GM12878 (cell line): ENCODE measurements around the gene CLDN7. TPM values are rescaled to one million over a fixed set of nuclear protein-coding genes. Genes with fewer than 3 reads are reported as not detected.

Source experiments
- ATAC-seq: fragments of 200-7000 bp; cut with Tn5 transposase; 3 replicates; pipeline ENCODE4 v1.9.1; 2020; ENCODE audit warnings: mild to moderate bottlenecking, moderate library complexity
- BruUV-seq: library from RNA; stranded (reverse); fragments of 400-500 nt; replicated peaks from 2 replicates; lab custom pipeline; 2021; lab: Mats Ljungman, UMichigan
- CTCF ChIA-PET: fragments of 300-600 bp; sonication (Branson Sonifier 250); formaldehyde crosslinking; extraction: SDS; loops from one replicate; lab custom pipeline; 2021; ENCODE audit warnings: inconsistent platforms; lab: Yijun Ruan, JAX
- POLR2A ChIA-PET: fragments of 350-600 bp; formaldehyde crosslinking; extraction: SDS; loops from one replicate; lab custom pipeline; 2021; ENCODE audit warnings: inconsistent platforms; lab: Charles Lee
- RAD21 ChIA-PET: fragments of 300-600 bp; sonication (Branson Sonifier 250); formaldehyde crosslinking; loops from one replicate; lab custom pipeline; 2023; ENCODE audit warnings: antibody characterized with exemption; ENCODE audit not compliant: unreplicated experiment; lab: Charles Lee
- SMC1A ChIA-PET: fragments of 300-600 bp; sonication (Branson Sonifier 250); formaldehyde crosslinking; loops from one replicate; lab custom pipeline; 2023; ENCODE audit not compliant: unreplicated experiment, uncharacterized antibody; lab: Charles Lee
- DNase-seq: peaks from one replicate; pipeline ENCODE4 v3.0.0-alpha.2; 2011; ENCODE audit warnings: low read depth, low spot score
- FAIRE-seq: peaks from 3 replicates; lab custom pipeline; 2011; peaks lifted over from hg19 to GRCh38; lab: Jason Lieb, UNC
- H2AFZ ChIP-seq: 2 replicates; pipeline ENCODE4 v1.6.0; 2011; ENCODE audit warnings: low read depth, low read length, control low read depth; ENCODE audit not compliant: control insufficient read depth
- H3K27ac ChIP-seq: 2 replicates; pipeline ENCODE4 v1.5.1; 2011; ENCODE audit warnings: control low read depth; ENCODE audit not compliant: control insufficient read depth, insufficient read depth
- H3K27me3 ChIP-seq, 2 experiments: replicated peaks in 1 of 2; 2 replicates each; pipeline versions ENCODE4 v1.6.0 to v1.6.1; 2011; ENCODE audit warnings: low read length in 1 of 2; ENCODE audit not compliant: control insufficient read depth in 2 of 2, insufficient read depth in 2 of 2
- H3K36me3 ChIP-seq, 2 experiments: 2 replicates each; pipeline ENCODE4 v1.5.1; 2011; ENCODE audit warnings: low read length in 1 of 2; ENCODE audit not compliant: control insufficient read depth in 2 of 2, insufficient read depth in 2 of 2
- H3K4me1 ChIP-seq: 2 replicates; pipeline ENCODE4 v1.6.1; 2011; ENCODE audit warnings: mild to moderate bottlenecking, low read length, moderate library complexity, mixed read lengths; ENCODE audit not compliant: control insufficient read depth, insufficient read depth
- H3K4me2 ChIP-seq: 2 replicates; pipeline ENCODE4 v1.6.0; 2011; ENCODE audit warnings: control low read depth; ENCODE audit not compliant: control insufficient read depth, insufficient read depth
- H3K4me3 ChIP-seq: fragments of 200-600 bp; sonication (generic); 2 replicates; pipeline ENCODE4 v1.5.1; 2016
- H3K79me2 ChIP-seq: 2 replicates; pipeline ENCODE4 v1.6.0; 2011; ENCODE audit warnings: low read length; ENCODE audit not compliant: control insufficient read depth, insufficient read depth
- H3K9ac ChIP-seq: 2 replicates; pipeline ENCODE4 v1.8.0; 2011; ENCODE audit warnings: low read length, control low read depth, mixed read lengths; ENCODE audit not compliant: control insufficient read depth, insufficient read depth
- H3K9me3 ChIP-seq: replicated peaks from 3 replicates; pipeline ENCODE4 v1.5.1; 2011; ENCODE audit warnings: mild to moderate bottlenecking, low read length; ENCODE audit not compliant: control insufficient read depth, insufficient read depth
- H4K20me1 ChIP-seq: 2 replicates; pipeline ENCODE4 v1.6.0; 2011; ENCODE audit not compliant: control insufficient read depth, insufficient read depth
- FOXM1 ChIP-seq: IDR thresholded peaks from 2 replicates; pipeline ENCODE4 v1.6.1; 2012; ENCODE audit warnings: low read depth, mild to moderate bottlenecking, inconsistent platforms, low read length, moderate library complexity
- GABPA ChIP-seq: IDR thresholded peaks from 2 replicates; pipeline ENCODE4 v1.6.1; 2014; ENCODE audit warnings: antibody characterized with exemption, low read depth, mild to moderate bottlenecking, inconsistent platforms
- JUNB ChIP-seq: IDR thresholded peaks from 2 replicates; pipeline ENCODE4 v1.6.1; 2016; ENCODE audit warnings: antibody characterized with exemption, mild to moderate bottlenecking
- POLR2A ChIP-seq: IDR thresholded peaks from 2 replicates; pipeline ENCODE4 v1.6.1; 2011; ENCODE audit warnings: low read depth, mild to moderate bottlenecking, low read length
- POLR2AphosphoS2 ChIP-seq: IDR thresholded peaks from 2 replicates; pipeline ENCODE4 v1.6.1; 2011; ENCODE audit warnings: low read depth, mild to moderate bottlenecking, low read length, improper control_type of control experiment, moderate library complexity
- POU2F2 ChIP-seq: IDR thresholded peaks from 3 replicates; pipeline ENCODE4 v1.6.1; 2011; ENCODE audit warnings: low read depth, mild to moderate bottlenecking, low read length, borderline replicate concordance
- RB1 ChIP-seq: fragments of 450-650 bp; formaldehyde crosslinking; IDR thresholded peaks from 2 replicates; pipeline ENCODE4 v1.6.1; 2017; ENCODE audit warnings: mild to moderate bottlenecking, borderline replicate concordance
- STAT3 ChIP-seq: IDR thresholded peaks from 2 replicates; pipeline ENCODE4 v1.6.1; 2011; ENCODE audit warnings: low read depth, low read length, improper control_type of control experiment
- WGBS: methylation state at CpG from one replicate; pipeline ENCODE4 v1.1.6; 2016; ENCODE audit warnings: low lambda C conversion rate; ENCODE audit not compliant: insufficient replicate concordance, insufficient coverage; ENCODE audit errors: missing lambda C conversion rate; 5-methylcytosine and 5-hydroxymethylcytosine counted together
- in situ Hi-C: fragments of 300-500 bp; cut with MboI; formaldehyde crosslinking; loops from 9 replicates; pipeline ENCODE4 v1.14.3; 2018; ENCODE audit warnings: mixed read lengths
- intact Hi-C: fragments of 100-400 bp; cut with micrococcal nuclease; formaldehyde crosslinking; loops from one replicate; pipeline ENCODE4 v1.14.2; 2022; ENCODE audit not compliant: unreplicated experiment
- polyA plus RNA-seq, 11 experiments: library from polyadenylated mRNA; depleted of rRNA in 4 of 11; unstranded in 6 of 11; stranded (reverse) in 5 of 11; fragments of >200 nt; fragmentation: Nextera tagmentation in 4 of 11; fragmentation: Illumina TruSeq in 1 of 11; extraction: Ambion mirVana in 4 of 11; extraction: Trizol in 1 of 11; gene quantifications; 1 replicate in 1 of 11; 2 replicates in 10 of 11; pipeline versions ENCODE4 v1.2.1 to v1.2.3, GENCODE V29; 2011 to 2016; ENCODE audit warnings: inconsistent platforms in 2 of 11, missing spikeins in 2 of 11, low read depth in 1 of 11
- total RNA-seq, 4 experiments: library from RNA; depleted of rRNA in 3 of 4; stranded (reverse); fragments of >200 nt in 3 of 4; fragmentation: Illumina TruSeq in 1 of 4; extraction: Trizol in 1 of 4; gene quantifications; 2 replicates each; pipeline versions ENCODE4 v1.2.1 to v1.2.3, GENCODE V29; 2013 to 2021
- TF ChIP-seq, protein P1 (sequence below): fragments of 150-350 bp; IDR thresholded peaks from 2 replicates; pipeline ENCODE4 v1.6.1; 2016; ENCODE audit warnings: low read depth, low read length
- TF ChIP-seq, protein P2 (sequence below): fragments of 450-650 bp; IDR thresholded peaks from 2 replicates; pipeline ENCODE4 v1.6.1; 2018; ENCODE audit warnings: mild to moderate bottlenecking, low read depth, moderate library complexity; ENCODE audit not compliant: partially characterized antibody
- TF ChIP-seq, protein P3 (sequence below): fragments of 450-650 bp; IDR thresholded peaks from 2 replicates; pipeline ENCODE4 v1.6.1; 2016; ENCODE audit warnings: mild to moderate bottlenecking

Gene CLDN7
- total and polyA plus RNA-seq, 10 of the 15 experiments (the other 5 are each of a cell fraction or from before 2014, with no cell fraction given) = 0.19 to 1.3 (median 0.36) TPM; not detected in 5

DNA sequence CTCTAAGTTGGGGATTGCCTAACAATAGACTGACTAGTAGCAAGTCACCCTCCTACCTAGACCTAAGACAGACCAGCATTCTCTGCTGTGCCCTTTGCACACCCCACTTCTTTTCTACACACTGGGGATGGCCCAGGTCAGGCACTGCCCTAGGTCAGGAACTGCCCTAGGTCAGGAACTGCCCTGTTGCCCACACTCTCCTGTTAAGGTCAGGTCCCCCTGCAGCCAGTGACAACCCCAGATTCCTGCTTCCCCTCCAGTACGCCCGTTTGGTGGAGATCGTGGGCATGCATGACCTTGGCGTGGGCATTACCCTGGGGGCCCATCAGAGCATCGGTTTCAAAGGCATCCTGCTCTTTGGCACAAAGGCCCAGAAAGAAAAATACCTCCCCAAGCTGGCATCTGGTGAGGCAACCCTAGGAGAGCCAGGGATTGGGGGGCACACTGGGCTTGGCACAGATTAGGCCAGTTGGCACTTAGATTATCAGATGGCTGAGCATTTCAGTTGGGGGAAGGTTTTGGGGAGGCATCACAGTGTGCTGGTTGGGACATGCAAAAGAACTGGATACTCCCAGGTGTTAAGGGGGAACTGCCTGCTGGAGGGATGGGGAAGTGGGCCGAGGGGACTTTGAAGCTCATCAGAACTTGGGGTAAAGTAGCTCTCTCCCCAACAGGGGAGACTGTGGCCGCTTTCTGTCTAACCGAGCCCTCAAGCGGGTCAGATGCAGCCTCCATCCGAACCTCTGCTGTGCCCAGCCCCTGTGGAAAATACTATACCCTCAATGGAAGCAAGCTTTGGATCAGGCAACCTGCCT, 40.8 kb downstream of the CLDN7 start:
- TF ChIP-seq POLR2AphosphoS2 = 0 out of 2 replicates have a peak, but pooled peaks have one; percentile 28
- TF ChIP-seq POU2F2 = no peak
- no peak for TF ChIP-seq STAT3
- no peak for TF ChIP-seq FOXM1
- TF ChIP-seq, protein P1, sequence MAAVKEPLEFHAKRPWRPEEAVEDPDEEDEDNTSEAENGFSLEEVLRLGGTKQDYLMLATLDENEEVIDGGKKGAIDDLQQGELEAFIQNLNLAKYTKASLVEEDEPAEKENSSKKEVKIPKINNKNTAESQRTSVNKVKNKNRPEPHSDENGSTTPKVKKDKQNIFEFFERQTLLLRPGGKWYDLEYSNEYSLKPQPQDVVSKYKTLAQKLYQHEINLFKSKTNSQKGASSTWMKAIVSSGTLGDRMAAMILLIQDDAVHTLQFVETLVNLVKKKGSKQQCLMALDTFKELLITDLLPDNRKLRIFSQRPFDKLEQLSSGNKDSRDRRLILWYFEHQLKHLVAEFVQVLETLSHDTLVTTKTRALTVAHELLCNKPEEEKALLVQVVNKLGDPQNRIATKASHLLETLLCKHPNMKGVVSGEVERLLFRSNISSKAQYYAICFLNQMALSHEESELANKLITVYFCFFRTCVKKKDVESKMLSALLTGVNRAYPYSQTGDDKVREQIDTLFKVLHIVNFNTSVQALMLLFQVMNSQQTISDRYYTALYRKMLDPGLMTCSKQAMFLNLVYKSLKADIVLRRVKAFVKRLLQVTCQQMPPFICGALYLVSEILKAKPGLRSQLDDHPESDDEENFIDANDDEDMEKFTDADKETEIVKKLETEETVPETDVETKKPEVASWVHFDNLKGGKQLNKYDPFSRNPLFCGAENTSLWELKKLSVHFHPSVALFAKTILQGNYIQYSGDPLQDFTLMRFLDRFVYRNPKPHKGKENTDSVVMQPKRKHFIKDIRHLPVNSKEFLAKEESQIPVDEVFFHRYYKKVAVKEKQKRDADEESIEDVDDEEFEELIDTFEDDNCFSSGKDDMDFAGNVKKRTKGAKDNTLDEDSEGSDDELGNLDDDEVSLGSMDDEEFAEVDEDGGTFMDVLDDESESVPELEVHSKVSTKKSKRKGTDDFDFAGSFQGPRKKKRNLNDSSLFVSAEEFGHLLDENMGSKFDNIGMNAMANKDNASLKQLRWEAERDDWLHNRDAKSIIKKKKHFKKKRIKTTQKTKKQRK = no peak
- peak; percentile 60; the same call in 1 of the 2 replicates for TF ChIP-seq POLR2A
- no peak for TF ChIP-seq RB1
- TF ChIP-seq, protein P2, sequence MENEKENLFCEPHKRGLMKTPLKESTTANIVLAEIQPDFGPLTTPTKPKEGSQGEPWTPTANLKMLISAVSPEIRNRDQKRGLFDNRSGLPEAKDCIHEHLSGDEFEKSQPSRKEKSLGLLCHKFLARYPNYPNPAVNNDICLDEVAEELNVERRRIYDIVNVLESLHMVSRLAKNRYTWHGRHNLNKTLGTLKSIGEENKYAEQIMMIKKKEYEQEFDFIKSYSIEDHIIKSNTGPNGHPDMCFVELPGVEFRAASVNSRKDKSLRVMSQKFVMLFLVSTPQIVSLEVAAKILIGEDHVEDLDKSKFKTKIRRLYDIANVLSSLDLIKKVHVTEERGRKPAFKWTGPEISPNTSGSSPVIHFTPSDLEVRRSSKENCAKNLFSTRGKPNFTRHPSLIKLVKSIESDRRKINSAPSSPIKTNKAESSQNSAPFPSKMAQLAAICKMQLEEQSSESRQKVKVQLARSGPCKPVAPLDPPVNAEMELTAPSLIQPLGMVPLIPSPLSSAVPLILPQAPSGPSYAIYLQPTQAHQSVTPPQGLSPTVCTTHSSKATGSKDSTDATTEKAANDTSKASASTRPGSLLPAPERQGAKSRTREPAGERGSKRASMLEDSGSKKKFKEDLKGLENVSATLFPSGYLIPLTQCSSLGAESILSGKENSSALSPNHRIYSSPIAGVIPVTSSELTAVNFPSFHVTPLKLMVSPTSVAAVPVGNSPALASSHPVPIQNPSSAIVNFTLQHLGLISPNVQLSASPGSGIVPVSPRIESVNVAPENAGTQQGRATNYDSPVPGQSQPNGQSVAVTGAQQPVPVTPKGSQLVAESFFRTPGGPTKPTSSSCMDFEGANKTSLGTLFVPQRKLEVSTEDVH = no peak
- TF ChIP-seq JUNB = no peak
- no peak for TF ChIP-seq GABPA
- TF ChIP-seq, protein P3, sequence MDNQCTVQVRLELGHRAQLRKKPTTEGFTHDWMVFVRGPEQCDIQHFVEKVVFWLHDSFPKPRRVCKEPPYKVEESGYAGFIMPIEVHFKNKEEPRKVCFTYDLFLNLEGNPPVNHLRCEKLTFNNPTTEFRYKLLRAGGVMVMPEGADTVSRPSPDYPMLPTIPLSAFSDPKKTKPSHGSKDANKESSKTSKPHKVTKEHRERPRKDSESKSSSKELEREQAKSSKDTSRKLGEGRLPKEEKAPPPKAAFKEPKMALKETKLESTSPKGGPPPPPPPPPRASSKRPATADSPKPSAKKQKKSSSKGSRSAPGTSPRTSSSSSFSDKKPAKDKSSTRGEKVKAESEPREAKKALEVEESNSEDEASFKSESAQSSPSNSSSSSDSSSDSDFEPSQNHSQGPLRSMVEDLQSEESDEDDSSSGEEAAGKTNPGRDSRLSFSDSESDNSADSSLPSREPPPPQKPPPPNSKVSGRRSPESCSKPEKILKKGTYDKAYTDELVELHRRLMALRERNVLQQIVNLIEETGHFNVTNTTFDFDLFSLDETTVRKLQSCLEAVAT = no peak
- SMC1A ChIA-PET = interaction anchor here (0.6 to 4.8 kb wide), 11 partner anchors 13 to 175 kb away, joined by 3 to 34 read pairs (median 5); partner anchors contain the start of genes DVL2 and GABARAP
- intact Hi-C loops = no loop called here
- Histone ChIP-seq H2AFZ (no peak overlapping the region), H3K9me3 (no peaks in the 10 kb centered on the region), H3K4me2 (peak overlapping the region; percentile 97), H3K79me2 (peaks cover 14% of the 10 kb centered on the region), H3K27ac (no peak overlapping the region), H3K4me3 (no peak overlapping the region), H3K9ac (no peak overlapping the region), H3K4me1 (peaks cover 12% of the 10 kb centered on the region), H3K27me3 (no peaks in the 10 kb centered on the region), H3K36me3 (peaks cover 15% of the 10 kb centered on the region in 2 experiments), H4K20me1 (no peaks in the 10 kb centered on the region)
- RAD21 ChIA-PET = interaction anchor here (0.5 to 3.2 kb wide), 14 partner anchors 13 to 186 kb away, joined by 3 to 51 read pairs (median 4); partner anchors contain the start of genes CTDNEP1, DVL2, ELP5 and GABARAP
- in situ Hi-C loops = no loop called here
- POLR2A ChIA-PET = interaction anchor here (0.5 to 5.9 kb wide), 14 partner anchors 9 to 1733 kb away, joined by 3 to 60 read pairs (median 4); partner anchors contain the start of genes CTDNEP1, DVL2, ELP5 and GABARAP
- no TSS peak for BruUV-seq
- CTCF ChIA-PET = interaction anchor here (0.6 to 5.1 kb wide), 20 partner anchors 11 to 175 kb away, joined by 3 to 70 read pairs (median 5); partner anchors contain the start of genes ACAP1, DVL2, GABARAP and PHF23
- no peak for DNase-seq
- WGBS = 84% methylated on average over 10 of the region's 10 CpGs
- FAIRE-seq = no peak
- no peak for ATAC-seq
